ENCODE results near the gene CNTN1. TPM values are rescaled to one million over a fixed set of nuclear protein-coding genes. Genes with fewer than 3 reads are reported as not detected.

Gene CNTN1
- total and polyA plus RNA-seq, 10 of the 15 experiments (the other 5 are each of a cell fraction or from before 2014, with no cell fraction given) = 0.06 to 0.14 TPM; not detected in 8

DNA sequence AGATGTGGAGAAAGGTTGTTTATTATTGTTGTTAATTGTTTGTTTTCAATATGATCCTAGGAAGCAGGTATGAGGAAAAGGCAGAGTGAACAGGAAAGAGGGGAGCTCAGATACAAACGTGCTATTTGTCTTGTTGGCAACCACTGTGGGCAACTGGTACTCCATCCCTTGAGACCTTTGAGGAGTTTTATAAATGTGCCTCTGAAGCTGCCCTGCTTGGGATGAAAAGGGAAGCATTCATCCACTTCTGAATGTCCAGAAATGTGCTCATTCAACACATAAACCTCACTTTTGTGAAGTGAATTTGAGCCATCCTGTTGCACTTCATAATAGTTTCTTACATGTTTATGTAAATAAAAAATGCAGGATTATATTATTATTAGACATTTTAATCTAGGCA, 331.6 kb downstream of the CNTN1 start:
- TF ChIP-seq ETV6 (conservative IDR thresholded peaks at IDR 0.05 in 1 of 2, IDR thresholded peaks at IDR 0.05 in 1 of 2; ENCODE audit: borderline replicate concordance in 1 of 2, low read depth in 1 of 2) (no peak), EP300 (IDR thresholded peaks at IDR 0.05; ENCODE audit: borderline replicate concordance in 1 of 2, control insufficient read depth in 1 of 2, low read depth in 2 of 2, low read length in 2 of 2) (no peak), BCL3 (IDR thresholded peaks at IDR 0.05; ENCODE audit: borderline replicate concordance, insufficient read depth, low read depth, low read length, poor library complexity, severe bottlenecking) (no peak), CTCF (IDR thresholded peaks at IDR 0.05 in 2 of 3, conservative IDR thresholded peaks at IDR 0.05 in 1 of 3; ENCODE audit: control insufficient read depth in 2 of 3, extremely low read depth in 1 of 3, insufficient read depth in 1 of 3, low read depth in 3 of 3, low read length in 3 of 3) (no peak), MLLT1 (IDR thresholded peaks at IDR 0.05) (no peak), MYB (IDR thresholded peaks at IDR 0.05; ENCODE audit: borderline replicate concordance, low read depth, low read length) (no peak), RBBP5 (conservative IDR thresholded peaks at IDR 0.05) (no peak), JUND (IDR thresholded peaks at IDR 0.05; ENCODE audit: low read depth, low read length) (no peak), SUZ12 (IDR thresholded peaks at IDR 0.05; ENCODE audit: unreplicated experiment) (no peak), ZNF24 (IDR thresholded peaks at IDR 0.05) (no peak), SPI1 (IDR thresholded peaks at IDR 0.05; ENCODE audit: borderline replicate concordance, insufficient read depth, low read depth, low read length) (no peak), KDM1A (IDR thresholded peaks at IDR 0.05; ENCODE audit: borderline replicate concordance) (no peak), SMAD5 (IDR thresholded peaks at IDR 0.05; ENCODE audit: low read depth) (no peak)
- POLR2A ChIA-PET = no interaction called here
- DNase-seq (ENCODE audit: low read depth, low spot score) (no peak), ATAC-seq (no peak), FAIRE-seq (no peak)
- no peak overlapping the region for H2AFZ ChIP-seq (ENCODE audit: control insufficient read depth, low read depth, low read length)
- no peak overlapping the region for H3K4me3 ChIP-seq
- in situ Hi-C loops (cut with MboI) (no loop called here), intact Hi-C loops (cut with micrococcal nuclease; ENCODE audit: unreplicated experiment) (no loop called here)
- no peaks in the 10 kb centered on the region for H3K9me3 ChIP-seq (replicated peaks; ENCODE audit: control insufficient read depth, insufficient read depth, low read length)
- H3K9ac ChIP-seq (ENCODE audit: control insufficient read depth, insufficient read depth, low read length) = no peak overlapping the region
- no peak overlapping the region for H3K27ac ChIP-seq (ENCODE audit: control insufficient read depth, insufficient read depth)
- H4K20me1 ChIP-seq (ENCODE audit: control insufficient read depth, insufficient read depth) = no peaks in the 10 kb centered on the region
- CTCF ChIA-PET = no interaction called here
- no peak overlapping the region for H3K4me2 ChIP-seq (ENCODE audit: control insufficient read depth, insufficient read depth)
- BruUV-seq (replicated peaks) = no TSS peak
- no peaks in the 10 kb centered on the region for H3K36me3 ChIP-seq (ENCODE audit: control insufficient read depth in 2 of 2, insufficient read depth in 2 of 2, low read length in 1 of 2)
- H3K79me2 ChIP-seq (ENCODE audit: control insufficient read depth, insufficient read depth, low read length) = no peaks in the 10 kb centered on the region
- H3K4me1 ChIP-seq (ENCODE audit: control insufficient read depth, insufficient read depth, low read length) = no peaks in the 10 kb centered on the region
- WGBS (ENCODE audit: insufficient coverage, insufficient replicate concordance, low lambda C conversion rate, missing lambda C conversion rate) = 0% methylated on average over 1 of the region's 1 CpG
- RAD21 ChIA-PET (ENCODE audit: unreplicated experiment) = no interaction called here
- SMC1A ChIA-PET (ENCODE audit: uncharacterized antibody, unreplicated experiment) = no interaction called here
- H3K27me3 ChIP-seq (replicated peaks in 1 of 2; ENCODE audit: control insufficient read depth in 2 of 2, insufficient read depth in 2 of 2, low read length in 1 of 2) = no peaks in the 10 kb centered on the region
